SU-DHL-6 (cell line): ENCODE results near the gene ENOX2.

ENCODE experiments used
- H2AFZ ChIP-seq: fragments of 200-600 bp; sonication (generic); 2 replicates; pipeline ENCODE4 v1.6.1; 2014; ENCODE audit warnings: low read depth, mild to moderate bottlenecking, moderate library complexity, mixed read lengths, antibody characterized with exemption, low read length; ENCODE audit not compliant: severe bottlenecking
- H3F3A ChIP-seq: fragments of 200-600 bp; shearing (Covaris generic); 2 replicates; pipeline ENCODE4 v1.6.0; 2016; ENCODE audit warnings: antibody characterized with exemption, mild to moderate bottlenecking; ENCODE audit not compliant: insufficient read depth
- H3K27ac ChIP-seq: fragments of 200-600 bp; sonication (generic); 2 replicates; pipeline ENCODE4 v1.5.1; 2016; ENCODE audit warnings: low read depth, mild to moderate bottlenecking, low read length, moderate library complexity, mixed read lengths
- H3K27me3 ChIP-seq: fragments of 200-600 bp; sonication (generic), shearing (Covaris generic); 2 replicates; pipeline ENCODE4 v1.6.0; 2014; ENCODE audit warnings: mild to moderate bottlenecking, low read length
- H3K36me3 ChIP-seq: fragments of 200-600 bp; sonication (generic); 2 replicates; pipeline ENCODE4 v1.6.1; 2014; ENCODE audit warnings: mild to moderate bottlenecking, low read length, mixed read lengths
- H3K4me2 ChIP-seq: fragments of 300-600, 200-600 bp; shearing (Covaris generic), sonication (generic); 2 replicates; pipeline ENCODE4 v1.6.0; 2014; ENCODE audit warnings: low read length, low read depth, mild to moderate bottlenecking; ENCODE audit not compliant: poor library complexity, severe bottlenecking
- H3K4me3 ChIP-seq: fragments of 200-600 bp; sonication (generic); 2 replicates; pipeline ENCODE4 v1.5.1; 2014; ENCODE audit warnings: antibody characterized with exemption, low read length, mild to moderate bottlenecking, mixed read lengths; ENCODE audit not compliant: insufficient read depth, poor library complexity, severe bottlenecking
- H3K79me2 ChIP-seq: fragments of 200-600 bp; sonication (generic); 2 replicates; pipeline ENCODE4 v1.6.1; 2014; ENCODE audit warnings: mild to moderate bottlenecking, low read length, moderate library complexity; ENCODE audit not compliant: insufficient read depth
- H3K9ac ChIP-seq: fragments of 200-600 bp; sonication (generic); 2 replicates; pipeline ENCODE4 v1.7.0; 2014; ENCODE audit warnings: mild to moderate bottlenecking, low read length
- H3K9me2 ChIP-seq: fragments of 200-600 bp; sonication (generic); replicated peaks from 2 replicates; pipeline ENCODE4 v1.6.1; 2014; ENCODE audit warnings: low read length; ENCODE audit not compliant: insufficient read depth
- H3K9me3 ChIP-seq: fragments of 200-600 bp; sonication (generic); 2 replicates; pipeline ENCODE4 v1.6.1; 2014; ENCODE audit warnings: low read length, mixed read lengths; ENCODE audit not compliant: insufficient read depth
- H4K20me1 ChIP-seq: fragments of 200-600 bp; sonication (generic); 2 replicates; pipeline ENCODE4 v1.6.1; 2014; ENCODE audit warnings: low read depth, mild to moderate bottlenecking, antibody characterized with exemption, low read length, moderate library complexity, mixed read lengths
- CTCF ChIP-seq: fragments of 200-600 bp; sonication (generic); IDR thresholded peaks from one replicate; pipeline ENCODE4 v1.5.1; 2017; ENCODE audit warnings: antibody characterized with exemption, mild to moderate bottlenecking, low read length, moderate library complexity; ENCODE audit not compliant: insufficient read depth, poor library complexity, severe bottlenecking
- EZH2phosphoT487 ChIP-seq: fragments of 200-600 bp; sonication (generic), shearing (Covaris generic); conservative IDR thresholded peaks from 2 replicates; pipeline ENCODE4 v1.6.1; 2018; ENCODE audit warnings: mild to moderate bottlenecking, antibody characterized with exemption, low read length, moderate library complexity, mixed read lengths

ENOX2 gene

GRCh38 chrX:130775849-130776248, 127.2 kb downstream of the ENOX2 start:
- no peak overlapping the region for H3K4me3 ChIP-seq
- no peaks in the 10 kb centered on the region for H3K36me3 ChIP-seq
- H3K27me3 ChIP-seq, result no peaks in the 10 kb centered on the region
- no peak for TF ChIP-seq EZH2phosphoT487
- TF ChIP-seq CTCF, result no peak
- no peaks in the 10 kb centered on the region for H3K9me2 ChIP-seq
- H2AFZ ChIP-seq, result no peak overlapping the region
- H3F3A ChIP-seq, result no peaks in the 10 kb centered on the region
- no peak overlapping the region for H3K27ac ChIP-seq
- H3K9ac ChIP-seq, result no peak overlapping the region
- no peaks in the 10 kb centered on the region for H3K9me3 ChIP-seq
- H4K20me1 ChIP-seq, result no peaks in the 10 kb centered on the region
- no peaks in the 10 kb centered on the region for H3K79me2 ChIP-seq
- H3K4me2 ChIP-seq, result no peak overlapping the region

- no peaks in the 10 kb centered on the region for H3K9me2 ChIP-seq
- H2AFZ ChIP-seq, result no peak overlapping the region
- H3K9ac ChIP-seq, result no peak overlapping the region
- no peaks in the 10 kb centered on the region for H3K27me3 ChIP-seq
- H3K36me3 ChIP-seq, result no peaks in the 10 kb centered on the region
- no peaks in the 10 kb centered on the region for H3F3A ChIP-seq
- H3K9me3 ChIP-seq, result no peaks in the 10 kb centered on the region
- H4K20me1 ChIP-seq, result no peaks in the 10 kb centered on the region
- H3K27ac ChIP-seq, result no peak overlapping the region
- no peaks in the 10 kb centered on the region for H3K79me2 ChIP-seq
- H3K4me2 ChIP-seq, result no peak overlapping the region
- no peak for TF ChIP-seq CTCF
- TF ChIP-seq EZH2phosphoT487, result no peak
- H3K4me3 ChIP-seq, result no peak overlapping the region
Observed at GRCh38 chrX:130772776-130773143, 130.2 kb downstream of the ENOX2 start.

- no peaks in the 10 kb centered on the region for H3K9me2 ChIP-seq
- no peaks in the 10 kb centered on the region for H3K36me3 ChIP-seq
- H4K20me1 ChIP-seq, result no peaks in the 10 kb centered on the region
- no peaks in the 10 kb centered on the region for H3K79me2 ChIP-seq
- no peak for TF ChIP-seq EZH2phosphoT487
- TF ChIP-seq CTCF, result no peak
- H3K9me3 ChIP-seq, result no peaks in the 10 kb centered on the region
- H3K27me3 ChIP-seq, result no peaks in the 10 kb centered on the region
- H3K4me3 ChIP-seq, result no peak overlapping the region
- no peak overlapping the region for H3K27ac ChIP-seq
- no peak overlapping the region for H3K4me2 ChIP-seq
- no peak overlapping the region for H3K9ac ChIP-seq
- H2AFZ ChIP-seq, result no peak overlapping the region
- H3F3A ChIP-seq, result no peaks in the 10 kb centered on the region
Observed at GRCh38 chrX:130772105-130772775, 130.8 kb downstream of the ENOX2 start.

- no peaks in the 10 kb centered on the region for H4K20me1 ChIP-seq
- H3F3A ChIP-seq, result no peaks in the 10 kb centered on the region
- H3K27me3 ChIP-seq, result no peaks in the 10 kb centered on the region
- H3K79me2 ChIP-seq, result no peaks in the 10 kb centered on the region
- no peaks in the 10 kb centered on the region for H3K9me2 ChIP-seq
- no peak for TF ChIP-seq CTCF
- TF ChIP-seq EZH2phosphoT487, result no peak
- H3K9me3 ChIP-seq, result no peaks in the 10 kb centered on the region
- no peak overlapping the region for H3K4me2 ChIP-seq
- H3K27ac ChIP-seq, result no peak overlapping the region
- no peaks in the 10 kb centered on the region for H3K36me3 ChIP-seq
- no peak overlapping the region for H3K9ac ChIP-seq
- H3K4me3 ChIP-seq, result no peak overlapping the region
- H2AFZ ChIP-seq, result no peak overlapping the region
Observed at GRCh38 chrX:130771648-130772047, 131.4 kb downstream of the ENOX2 start.
